Measurements from ENCODE around the gene TTC36.
A peak's percentile ranks its signal among the peaks of the same experiment; 100 is the strongest.
"Not testable (repeated sequence)": the region's sequence is repeated elsewhere in the genome, so short reads cannot be mapped to it uniquely, and the experiment has no call there.

TTC36 gene

DNA sequence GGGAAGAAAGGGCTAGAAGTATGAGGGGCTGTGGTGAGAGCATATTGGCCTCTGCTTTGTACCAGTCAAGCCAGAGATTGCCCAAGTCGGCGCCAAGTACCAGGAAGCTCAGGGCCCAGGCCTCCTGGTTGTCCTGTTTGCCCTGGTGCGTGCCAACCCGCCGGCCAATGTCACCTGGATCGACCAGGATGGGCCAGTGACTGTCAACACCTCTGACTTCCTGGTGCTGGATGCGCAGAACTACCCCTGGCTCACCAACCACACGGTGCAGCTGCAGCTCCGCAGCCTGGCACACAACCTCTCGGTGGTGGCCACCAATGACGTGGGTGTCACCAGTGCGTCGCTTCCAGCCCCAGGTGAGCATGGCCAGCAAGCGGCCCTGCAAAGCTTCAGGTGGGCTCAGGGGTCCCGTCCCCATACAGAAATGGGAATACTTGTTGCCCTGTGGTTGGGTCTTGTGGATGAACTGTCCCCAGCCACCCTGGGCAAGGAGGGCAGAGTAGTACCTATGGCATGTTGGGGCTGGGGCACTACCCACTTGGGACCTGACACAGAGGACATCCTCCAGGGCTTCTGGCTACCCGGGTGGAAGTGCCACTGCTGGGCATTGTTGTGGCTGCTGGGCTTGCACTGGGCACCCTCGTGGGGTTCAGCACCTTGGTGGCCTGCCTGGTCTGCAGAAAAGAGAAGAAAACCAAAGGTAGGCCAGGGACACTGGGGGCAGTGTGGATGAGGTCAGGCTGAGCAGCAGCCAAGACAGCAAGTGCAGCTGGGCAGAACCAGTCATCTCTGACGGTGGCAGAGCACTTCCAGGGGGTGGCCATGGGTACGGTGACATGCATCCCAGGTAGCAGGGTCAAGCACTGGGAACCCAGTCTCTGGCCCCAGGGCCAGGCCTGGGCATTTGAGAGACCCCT is 5.8 kb downstream of the TTC36 start:
- no peak for DNase-seq

DNA sequence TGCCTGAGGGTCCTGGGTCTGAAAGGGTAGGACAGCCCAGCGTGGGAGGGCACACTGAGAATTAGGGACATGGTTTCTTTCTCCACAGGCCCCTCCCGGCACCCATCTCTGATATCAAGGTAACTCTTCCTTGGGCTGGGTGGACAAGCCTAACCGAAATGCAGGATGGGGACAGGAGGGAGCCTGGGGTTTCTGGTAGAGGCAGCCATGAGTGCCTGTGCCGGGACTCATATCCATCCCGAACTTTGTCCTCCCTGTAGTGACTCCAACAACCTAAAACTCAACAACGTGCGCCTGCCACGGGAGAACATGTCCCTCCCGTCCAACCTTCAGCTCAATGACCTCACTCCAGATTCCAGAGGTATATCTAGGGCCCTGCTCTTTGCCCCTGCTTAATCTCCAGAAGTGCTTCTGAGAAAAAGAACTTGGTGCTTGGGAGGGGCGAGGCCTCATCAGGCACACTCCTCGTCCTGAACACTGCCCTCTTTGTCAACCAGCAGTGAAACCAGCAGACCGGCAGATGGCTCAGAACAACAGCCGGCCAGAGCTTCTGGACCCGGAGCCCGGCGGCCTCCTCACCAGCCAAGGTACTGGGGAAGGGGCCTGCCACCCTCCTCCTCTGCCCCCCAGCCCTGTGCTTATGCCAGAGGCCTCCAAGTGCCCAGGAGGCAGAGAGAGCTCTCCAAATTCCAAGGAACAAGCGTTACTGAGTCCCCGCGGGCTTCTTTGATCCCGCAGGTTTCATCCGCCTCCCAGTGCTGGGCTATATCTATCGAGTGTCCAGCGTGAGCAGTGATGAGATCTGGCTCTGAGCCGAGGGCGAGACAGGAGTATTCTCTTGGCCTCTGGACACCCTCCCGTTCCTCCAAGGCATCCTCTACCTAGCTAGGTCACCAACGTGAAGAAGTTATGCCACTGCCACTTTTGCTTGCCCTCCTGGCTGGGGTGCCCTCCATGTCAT is 6.8 kb downstream of the TTC36 start:
- no peak for DNase-seq

DNA sequence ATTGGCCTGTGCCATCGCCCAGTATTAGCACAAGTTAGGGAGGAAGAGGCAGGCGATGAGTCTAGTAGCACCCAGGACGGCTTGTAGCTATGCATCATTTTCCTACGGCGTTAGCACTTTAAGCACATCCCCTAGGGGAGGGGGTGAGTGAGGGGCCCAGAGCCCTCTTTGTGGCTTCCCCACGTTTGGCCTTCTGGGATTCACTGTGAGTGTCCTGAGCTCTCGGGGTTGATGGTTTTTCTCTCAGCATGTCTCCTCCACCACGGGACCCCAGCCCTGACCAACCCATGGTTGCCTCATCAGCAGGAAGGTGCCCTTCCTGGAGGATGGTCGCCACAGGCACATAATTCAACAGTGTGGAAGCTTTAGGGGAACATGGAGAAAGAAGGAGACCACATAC is 8.0 kb downstream of the TTC36 start:
- no peak for DNase-seq

DNA sequence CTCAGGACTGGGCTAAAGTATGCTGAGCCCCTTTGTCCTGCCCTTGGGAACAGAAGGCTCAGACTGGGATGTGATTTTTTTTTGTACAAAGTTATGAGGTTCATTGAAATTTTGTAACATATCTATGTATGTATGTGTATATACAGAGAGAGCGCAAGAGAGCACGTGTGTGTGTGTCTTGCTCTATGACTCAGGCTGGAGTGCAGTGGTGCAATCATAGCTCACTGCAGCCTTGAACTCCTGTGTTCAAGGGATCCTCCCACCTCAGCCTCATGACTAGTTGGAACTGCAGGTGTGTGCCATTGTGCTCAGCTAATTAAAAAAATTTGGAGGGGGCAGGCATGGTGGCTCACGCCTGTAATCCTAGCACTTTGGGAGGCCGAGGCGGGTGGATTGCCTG is 9.5 kb downstream of the TTC36 start:
- DNase-seq, result no peak

DNA sequence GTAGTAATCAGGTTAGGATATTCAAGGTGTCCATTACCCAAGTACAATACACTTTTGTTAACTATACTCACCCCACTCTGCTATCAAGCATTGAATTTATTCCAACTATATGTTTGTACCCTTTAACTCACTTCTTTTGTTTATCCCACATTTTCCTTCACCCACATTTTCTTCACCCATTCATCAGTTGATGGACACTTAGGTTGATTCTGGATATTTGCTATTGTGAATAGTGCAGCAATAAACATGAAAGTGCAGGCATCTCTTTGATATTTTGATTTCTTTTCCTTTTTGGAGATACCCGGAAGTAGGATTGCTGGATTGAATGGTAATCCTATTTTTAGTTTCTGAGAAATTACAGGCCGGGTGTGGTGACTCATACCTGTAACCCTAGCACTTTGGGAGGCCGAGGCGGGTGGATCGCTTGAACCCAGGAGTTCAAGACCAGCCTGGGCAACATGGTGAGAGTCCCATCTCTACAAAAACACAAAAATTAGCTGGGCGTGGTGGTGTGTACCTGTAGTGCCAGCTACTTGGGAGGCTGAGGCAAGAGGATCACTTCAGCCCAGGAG is 10.2 kb downstream of the TTC36 start:
- DNase-seq, result no peak

DNA sequence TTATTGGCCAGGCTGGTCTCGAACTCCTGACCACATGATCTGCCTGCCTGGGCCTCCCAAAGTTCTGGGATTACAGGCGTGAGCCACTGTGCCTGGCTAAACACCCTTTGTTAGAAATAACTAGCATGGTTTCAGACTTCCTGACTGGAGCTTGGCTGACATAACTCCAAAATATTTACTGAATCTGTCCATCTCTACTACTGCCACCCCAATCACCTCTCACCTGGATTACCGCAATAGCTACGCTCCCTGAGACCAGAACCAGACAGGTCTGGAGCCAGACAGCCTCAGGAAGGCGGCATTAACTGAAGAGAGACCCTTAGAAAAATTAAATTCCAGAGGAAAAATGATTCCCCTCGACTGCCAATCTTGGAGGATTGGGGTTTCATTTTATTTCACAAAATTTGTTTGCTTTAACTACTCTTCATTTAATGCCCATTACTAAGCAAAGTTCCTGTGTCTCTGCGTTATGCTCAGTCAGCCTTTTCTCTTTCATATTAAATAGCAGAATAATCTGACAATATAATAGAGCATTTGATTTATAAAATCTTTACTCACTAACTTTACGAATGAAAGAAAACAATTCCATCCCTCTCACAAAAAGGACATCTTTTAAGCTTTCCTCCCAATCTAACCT is 16.9 kb downstream of the TTC36 start:
- DNase-seq, result no peak

DNA sequence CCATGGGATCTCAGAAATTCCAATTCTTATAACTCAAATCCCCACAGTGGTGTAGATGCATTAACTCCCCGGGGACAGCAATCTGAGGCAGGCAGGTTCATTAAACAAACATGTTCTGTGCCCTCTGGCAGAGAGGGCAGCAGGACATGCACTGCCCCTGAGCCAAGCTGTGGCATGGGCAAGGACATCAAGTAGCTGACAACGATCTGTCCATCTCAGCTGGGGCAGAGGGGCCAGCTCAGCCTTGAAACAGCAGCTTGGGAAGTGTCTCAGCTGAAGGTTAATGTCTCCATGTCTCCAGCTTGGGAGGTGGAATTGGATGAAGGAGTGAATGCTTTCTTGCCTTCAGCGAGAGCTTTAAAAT is 17.4 kb downstream of the TTC36 start:
- no peak for DNase-seq

DNA sequence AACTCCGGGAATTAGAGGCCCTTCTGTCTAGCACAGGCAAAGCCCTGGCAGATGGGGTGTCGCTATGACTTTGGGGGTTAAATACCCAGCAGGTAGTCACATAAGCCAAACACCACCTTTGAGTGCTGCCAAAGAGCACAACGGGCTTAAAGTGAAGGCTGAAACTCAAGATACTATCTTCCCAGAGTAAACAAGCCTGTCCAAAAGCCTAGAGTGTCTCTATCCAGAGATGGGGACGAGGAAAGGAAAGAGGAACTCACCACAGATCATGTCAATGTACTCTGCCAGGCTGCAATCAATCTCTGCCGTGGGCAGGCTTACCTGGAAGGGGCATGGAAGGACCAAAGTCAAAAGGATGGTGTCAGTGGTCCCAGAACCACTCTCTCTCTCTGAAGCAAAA is 18.3 kb downstream of the TTC36 start:
- no peak for DNase-seq

DNA sequence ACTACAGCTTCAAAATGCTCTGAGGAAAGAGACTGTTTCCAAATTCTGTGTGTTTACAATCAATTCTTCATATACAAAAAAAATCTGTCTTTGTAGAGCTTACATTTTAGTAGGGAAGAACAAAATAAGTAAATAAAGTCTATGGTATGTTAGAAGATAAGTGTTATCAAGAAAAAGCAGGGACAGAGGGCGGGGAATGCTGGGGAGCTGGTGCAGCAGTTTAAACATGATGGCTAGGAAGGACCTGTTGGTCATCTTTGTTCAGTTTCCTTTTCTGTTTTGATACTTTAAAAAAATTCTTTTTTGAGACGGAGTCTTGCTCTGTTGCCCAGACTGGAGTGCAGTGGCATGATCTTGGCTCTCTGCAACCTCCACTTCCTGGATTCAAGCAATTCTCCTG is 19.9 kb downstream of the TTC36 start:
- no peak for DNase-seq

DNA sequence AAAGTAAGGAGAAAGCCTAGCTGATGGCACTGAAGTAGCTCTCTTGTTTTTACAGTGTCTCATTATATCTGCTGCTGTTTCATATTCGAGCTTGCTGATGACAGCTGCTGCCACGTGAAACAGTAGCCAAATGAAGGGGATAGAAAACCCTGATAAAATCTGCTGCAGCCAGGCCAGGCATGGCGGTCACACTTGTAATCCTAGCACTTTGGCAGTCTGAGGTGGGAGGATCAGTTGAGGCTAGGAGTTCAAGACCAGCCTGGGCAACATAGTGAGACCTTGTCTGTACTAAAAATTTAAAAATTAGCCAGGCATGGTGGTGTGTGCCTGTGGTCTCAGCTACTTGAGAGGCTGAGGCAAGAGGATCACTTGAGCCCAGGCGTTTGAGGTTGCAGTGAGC is 25.1 kb downstream of the TTC36 start:
- no peak for DNase-seq

DNA sequence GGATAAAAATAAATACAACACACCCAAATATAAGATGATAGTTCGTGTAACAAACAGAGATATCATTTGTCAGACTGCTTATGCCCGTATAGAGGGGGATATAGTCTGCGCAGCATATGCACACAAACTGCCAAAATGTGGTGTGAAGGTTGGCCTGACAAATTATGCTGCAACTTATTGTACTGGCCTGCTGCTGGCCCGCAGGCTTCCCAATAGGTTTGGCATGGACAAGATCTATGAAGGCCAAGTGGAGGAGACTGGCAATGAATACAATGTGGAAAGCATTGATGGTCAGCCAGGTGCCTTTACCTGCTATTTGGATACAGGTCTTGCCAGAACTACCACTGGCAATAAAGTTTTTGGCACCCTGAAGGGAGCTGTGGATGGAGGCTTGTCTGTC is 33.5 kb downstream of the TTC36 start:
- no peak for DNase-seq

DNA sequence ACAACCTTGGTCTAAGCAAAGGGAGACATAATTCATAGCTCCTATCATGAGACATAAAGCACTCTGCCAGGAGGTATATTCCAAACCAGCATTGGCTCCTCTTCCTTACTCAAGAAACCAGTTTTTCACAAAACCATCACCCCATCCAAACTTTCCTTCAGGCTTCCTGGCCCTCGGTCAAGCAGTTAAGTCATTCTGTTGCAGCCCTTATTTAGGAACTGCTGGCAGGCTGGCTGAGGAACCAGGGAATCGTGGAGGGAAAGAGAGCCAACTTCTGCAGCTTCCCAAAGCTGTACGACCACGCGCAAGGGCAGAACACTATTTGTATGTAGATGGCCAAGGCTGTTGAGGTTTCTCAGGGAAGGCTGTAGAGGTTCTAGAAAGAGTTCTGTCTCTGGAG is 37.8 kb downstream of the TTC36 start:
- no peak for DNase-seq

DNA sequence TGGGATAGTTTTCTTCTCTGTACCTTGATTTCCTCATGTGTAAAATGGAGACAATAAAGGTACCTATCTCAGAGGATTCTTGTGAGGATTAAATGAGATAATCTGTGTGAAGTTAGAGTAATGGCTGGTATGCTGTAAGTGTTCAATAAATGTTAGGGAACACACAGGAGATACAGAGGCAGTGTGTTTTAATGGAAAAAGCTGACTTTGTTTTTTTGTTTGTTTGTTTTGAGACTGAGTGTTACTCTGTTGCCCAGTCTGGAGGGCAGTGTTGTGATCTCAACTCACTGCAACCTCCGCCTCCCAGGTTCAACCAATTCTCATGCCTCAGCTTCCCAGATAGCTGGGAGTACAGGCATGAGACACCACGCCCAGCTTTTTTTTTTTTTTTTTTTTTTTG is 42.4 kb downstream of the TTC36 start:
- no peak for DNase-seq

DNA sequence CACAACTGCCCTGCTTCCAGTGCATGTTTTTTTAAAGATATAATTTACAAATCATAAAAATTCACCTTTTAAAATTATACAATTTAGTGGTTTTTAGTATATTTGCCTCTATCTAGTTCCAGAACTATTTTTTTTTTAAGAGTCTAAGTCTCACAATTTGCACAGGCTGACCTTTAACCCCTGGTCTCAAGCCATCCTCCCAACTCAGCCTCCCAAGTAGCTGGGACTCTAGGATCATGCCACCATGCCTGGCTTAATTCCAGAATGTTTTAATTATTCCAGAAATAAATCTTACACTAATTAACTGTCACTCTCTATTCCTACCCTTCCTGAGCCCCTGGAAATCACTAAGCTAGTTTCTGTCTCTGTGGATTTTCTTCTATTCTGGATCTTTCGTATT is 43.5 kb downstream of the TTC36 start:
- DNase-seq, result no peak

DNA sequence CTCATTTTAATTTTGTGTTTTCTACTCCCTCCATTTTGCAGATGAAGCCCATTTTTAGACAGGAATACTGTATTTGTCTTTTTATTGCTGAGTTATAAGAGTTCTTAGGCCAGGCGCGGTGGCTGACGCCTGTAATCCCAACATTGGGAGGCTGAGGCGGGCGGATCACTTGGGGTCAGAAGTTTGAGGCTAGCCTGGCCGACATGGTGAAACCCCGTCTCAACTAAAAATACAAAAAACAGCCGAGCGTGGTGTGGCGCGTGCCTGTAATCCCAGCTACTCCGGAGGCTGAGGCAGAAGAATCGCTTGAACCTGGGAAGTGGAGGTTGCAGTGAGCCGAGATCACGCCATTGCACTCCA is 44.4 kb downstream of the TTC36 start:
- not testable (repeated sequence) for DNase-seq

DNA sequence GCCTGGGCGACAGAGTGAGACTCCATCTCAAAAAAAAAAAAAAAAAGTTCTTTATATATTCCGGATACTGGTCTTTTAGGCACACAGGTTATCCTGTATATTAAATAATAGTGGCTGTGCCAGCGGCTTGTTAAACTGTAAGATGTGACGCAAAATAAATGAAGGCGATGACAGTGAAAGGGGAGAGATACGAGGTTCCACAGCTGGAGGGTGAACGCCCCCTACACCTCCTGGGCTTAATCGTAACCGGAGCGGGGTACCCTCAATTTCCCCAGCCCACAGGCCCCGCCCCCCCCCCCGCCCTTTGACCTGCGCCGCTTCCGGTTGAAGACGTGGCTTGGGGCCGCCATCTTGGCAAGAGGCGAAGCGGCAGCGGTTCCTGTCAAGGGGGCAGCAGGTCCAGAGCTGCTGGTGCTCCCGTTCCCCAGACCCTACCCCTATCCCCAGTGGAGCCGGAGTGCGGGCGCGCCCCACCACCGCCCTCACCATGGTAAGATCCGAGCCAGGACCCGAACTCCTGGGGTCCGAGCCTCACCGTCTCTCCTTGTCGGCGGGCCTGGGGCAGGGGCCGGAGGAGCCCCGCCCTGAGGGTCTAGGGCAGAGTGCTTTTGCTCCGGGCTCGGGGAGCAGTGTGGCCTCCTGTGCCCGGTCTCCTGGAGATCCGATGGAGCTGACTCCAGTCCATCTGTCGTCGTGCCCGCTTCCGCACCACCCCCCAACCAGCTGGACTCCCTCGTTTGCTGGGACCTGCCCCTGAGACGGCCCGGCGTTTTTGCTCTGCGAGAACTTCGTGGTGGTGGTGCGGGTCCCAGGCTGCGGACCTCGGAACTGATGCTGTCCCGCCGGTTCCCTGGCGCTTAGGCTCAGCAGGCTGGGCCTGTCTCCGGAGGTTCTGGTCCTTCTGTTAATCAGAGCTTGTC is 45.0 kb downstream of the TTC36 start, which contains the start of gene ARCN1:
Gene ARCN1 (plus strand): TSS at position 349 of the 920 bp plus-strand sequence. CDS start 139 bp downstream, at position 488.
- peak; percentile 86 for DNase-seq

DNA sequence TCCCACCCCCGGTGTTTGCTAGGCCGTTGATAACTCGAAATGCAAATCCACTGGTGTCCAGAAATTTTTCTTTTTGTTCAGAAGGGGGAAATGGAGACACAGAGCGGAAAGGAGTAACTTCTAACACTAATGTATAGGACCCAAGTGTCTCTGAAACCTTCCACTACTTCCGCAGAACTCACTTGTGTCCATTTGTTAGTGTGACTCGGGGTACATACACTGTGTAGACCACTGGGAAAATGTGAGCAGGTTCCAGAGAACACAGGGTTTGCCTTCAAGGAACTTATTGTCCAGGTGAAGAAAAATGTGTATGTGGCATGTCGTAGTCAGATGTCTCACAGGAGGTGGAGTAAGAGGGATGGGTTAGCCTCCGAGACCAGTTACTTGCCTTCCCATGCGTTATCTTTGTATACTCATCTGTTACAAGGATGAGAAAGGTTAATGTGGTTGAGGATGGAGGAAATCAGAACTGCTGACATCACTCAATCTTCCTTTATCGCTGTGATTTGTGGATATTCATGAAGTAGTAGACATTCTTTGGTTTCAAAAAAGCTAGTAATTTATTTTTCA is 45.8 kb downstream of the TTC36 start:
- peak; percentile 63 for DNase-seq

DNA sequence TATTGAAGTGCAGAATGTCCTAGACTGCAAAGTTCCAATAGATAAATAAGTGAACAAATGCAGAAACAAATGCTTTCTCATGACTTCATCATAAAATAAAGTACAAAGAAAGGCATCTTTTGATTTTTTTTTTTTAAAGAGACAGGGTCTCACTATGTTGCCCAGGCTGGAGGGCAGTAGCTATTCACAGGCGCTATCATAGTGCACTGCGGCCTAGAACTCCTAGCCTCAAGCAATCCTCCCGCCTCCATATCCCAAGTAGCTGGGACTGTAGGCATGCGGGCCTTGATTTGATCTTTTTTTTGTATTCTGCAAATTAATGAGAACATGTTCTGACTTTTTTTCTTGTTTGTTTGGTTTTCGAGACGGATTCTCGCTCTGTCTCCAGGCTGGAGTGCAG is 47.4 kb downstream of the TTC36 start:
- DNase-seq, result no peak

DNA sequence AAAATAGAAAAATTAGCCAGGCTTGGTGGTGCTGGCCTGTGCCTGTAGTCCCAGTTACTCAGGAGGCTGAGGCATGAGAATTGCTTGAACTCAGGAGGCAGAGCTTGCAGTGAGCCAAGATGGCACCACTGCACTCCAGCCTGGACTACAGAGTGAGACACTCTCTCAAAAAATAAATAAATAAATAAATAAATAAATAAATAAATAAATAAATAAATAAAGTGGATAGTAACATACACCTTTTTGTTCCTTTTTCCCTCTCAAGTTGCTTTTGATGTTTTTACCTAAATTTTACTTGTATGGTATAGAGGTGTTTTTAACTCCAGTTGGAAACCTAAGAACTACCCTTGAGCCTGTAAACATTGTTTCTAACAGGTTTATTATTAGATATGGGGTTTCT is 50.7 kb downstream of the TTC36 start:
- not testable (repeated sequence) for DNase-seq
